ENCODE results near the gene ALG14. TPM values are rescaled to one million over a fixed set of nuclear protein-coding genes. Genes with fewer than 3 reads are reported as not detected.

Gene ALG14
- polyA plus RNA-seq, 1 donor from 2014 or later = 2.6 TPM

DNA sequence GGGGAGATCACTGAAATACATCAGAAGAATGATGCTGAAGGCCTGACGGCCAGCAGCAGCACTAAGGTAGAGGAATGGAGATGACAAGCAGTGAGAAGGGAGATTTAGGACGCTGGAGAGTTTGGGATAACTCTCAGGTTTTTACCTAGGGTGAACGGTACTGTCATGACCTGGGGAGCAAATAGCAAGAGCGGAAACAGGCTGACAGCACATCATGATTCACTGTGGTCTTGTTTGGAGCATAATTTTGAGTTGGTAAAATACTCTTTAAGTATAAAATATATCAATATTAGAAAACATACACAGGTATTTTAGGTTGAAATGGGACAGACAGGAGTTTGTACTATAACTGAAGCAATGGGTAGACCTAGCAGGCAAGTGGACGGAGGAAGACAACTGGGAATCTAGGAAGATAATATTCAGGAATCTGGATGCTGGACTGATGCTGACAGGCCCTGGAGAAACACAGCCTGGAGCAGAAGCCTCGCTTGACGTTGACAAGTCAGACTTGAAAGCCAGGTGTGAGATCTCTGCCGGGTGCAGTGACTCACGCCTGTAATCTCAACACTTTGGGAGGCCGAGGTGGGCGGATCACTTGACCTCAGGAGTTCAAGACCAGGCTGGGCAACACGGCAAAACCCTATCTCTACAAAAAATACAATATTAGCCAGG is 33.3 kb downstream of the ALG14 start:
- H3K27ac ChIP-seq (ENCODE audit: low read length) = no peak overlapping the region
- no peak overlapping the region for H3K4me3 ChIP-seq (ENCODE audit: low read length)
- TF ChIP-seq TAF1 (IDR thresholded peaks at IDR 0.05; ENCODE audit: low read depth) (no peak), EP300 (conservative IDR thresholded peaks at IDR 0.05; ENCODE audit: poor library complexity, severe bottlenecking) (no peak), EZH2 (IDR thresholded peaks at IDR 0.05; ENCODE audit: borderline replicate concordance, insufficient read depth, low read length, poor library complexity, severe bottlenecking) (no peak), SMC3 (conservative IDR thresholded peaks at IDR 0.05; ENCODE audit: poor library complexity) (no peak), POLR2AphosphoS5 (IDR thresholded peaks at IDR 0.05) (no peak), RAD21 (conservative IDR thresholded peaks at IDR 0.05) (no peak), MXI1 (conservative IDR thresholded peaks at IDR 0.05; ENCODE audit: poor library complexity, severe bottlenecking) (no peak)
- TF ChIP-seq, protein P1, sequence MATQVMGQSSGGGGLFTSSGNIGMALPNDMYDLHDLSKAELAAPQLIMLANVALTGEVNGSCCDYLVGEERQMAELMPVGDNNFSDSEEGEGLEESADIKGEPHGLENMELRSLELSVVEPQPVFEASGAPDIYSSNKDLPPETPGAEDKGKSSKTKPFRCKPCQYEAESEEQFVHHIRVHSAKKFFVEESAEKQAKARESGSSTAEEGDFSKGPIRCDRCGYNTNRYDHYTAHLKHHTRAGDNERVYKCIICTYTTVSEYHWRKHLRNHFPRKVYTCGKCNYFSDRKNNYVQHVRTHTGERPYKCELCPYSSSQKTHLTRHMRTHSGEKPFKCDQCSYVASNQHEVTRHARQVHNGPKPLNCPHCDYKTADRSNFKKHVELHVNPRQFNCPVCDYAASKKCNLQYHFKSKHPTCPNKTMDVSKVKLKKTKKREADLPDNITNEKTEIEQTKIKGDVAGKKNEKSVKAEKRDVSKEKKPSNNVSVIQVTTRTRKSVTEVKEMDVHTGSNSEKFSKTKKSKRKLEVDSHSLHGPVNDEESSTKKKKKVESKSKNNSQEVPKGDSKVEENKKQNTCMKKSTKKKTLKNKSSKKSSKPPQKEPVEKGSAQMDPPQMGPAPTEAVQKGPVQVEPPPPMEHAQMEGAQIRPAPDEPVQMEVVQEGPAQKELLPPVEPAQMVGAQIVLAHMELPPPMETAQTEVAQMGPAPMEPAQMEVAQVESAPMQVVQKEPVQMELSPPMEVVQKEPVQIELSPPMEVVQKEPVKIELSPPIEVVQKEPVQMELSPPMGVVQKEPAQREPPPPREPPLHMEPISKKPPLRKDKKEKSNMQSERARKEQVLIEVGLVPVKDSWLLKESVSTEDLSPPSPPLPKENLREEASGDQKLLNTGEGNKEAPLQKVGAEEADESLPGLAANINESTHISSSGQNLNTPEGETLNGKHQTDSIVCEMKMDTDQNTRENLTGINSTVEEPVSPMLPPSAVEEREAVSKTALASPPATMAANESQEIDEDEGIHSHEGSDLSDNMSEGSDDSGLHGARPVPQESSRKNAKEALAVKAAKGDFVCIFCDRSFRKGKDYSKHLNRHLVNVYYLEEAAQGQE (IDR thresholded peaks at IDR 0.05; ENCODE audit: borderline replicate concordance) = no peak
- TF ChIP-seq, protein P2, sequence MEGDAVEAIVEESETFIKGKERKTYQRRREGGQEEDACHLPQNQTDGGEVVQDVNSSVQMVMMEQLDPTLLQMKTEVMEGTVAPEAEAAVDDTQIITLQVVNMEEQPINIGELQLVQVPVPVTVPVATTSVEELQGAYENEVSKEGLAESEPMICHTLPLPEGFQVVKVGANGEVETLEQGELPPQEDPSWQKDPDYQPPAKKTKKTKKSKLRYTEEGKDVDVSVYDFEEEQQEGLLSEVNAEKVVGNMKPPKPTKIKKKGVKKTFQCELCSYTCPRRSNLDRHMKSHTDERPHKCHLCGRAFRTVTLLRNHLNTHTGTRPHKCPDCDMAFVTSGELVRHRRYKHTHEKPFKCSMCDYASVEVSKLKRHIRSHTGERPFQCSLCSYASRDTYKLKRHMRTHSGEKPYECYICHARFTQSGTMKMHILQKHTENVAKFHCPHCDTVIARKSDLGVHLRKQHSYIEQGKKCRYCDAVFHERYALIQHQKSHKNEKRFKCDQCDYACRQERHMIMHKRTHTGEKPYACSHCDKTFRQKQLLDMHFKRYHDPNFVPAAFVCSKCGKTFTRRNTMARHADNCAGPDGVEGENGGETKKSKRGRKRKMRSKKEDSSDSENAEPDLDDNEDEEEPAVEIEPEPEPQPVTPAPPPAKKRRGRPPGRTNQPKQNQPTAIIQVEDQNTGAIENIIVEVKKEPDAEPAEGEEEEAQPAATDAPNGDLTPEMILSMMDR (IDR thresholded peaks at IDR 0.05; ENCODE audit: poor library complexity, severe bottlenecking) = no peak
- H2AFZ ChIP-seq (ENCODE audit: low read depth, low read length) = no peak overlapping the region
- no peaks in the 10 kb centered on the region for H3F3A ChIP-seq (ENCODE audit: insufficient read depth, low read length, poor library complexity, severe bottlenecking)
- no peaks in the 10 kb centered on the region for H3K9me2 ChIP-seq (ENCODE audit: insufficient read depth, low read length)
- no peak overlapping the region for H3K4me2 ChIP-seq (ENCODE audit: low read length)
- no peak overlapping the region for H3K9ac ChIP-seq (ENCODE audit: low read length)
- no peaks in the 10 kb centered on the region for H3K27me3 ChIP-seq (ENCODE audit: insufficient read depth, low read depth, low read length)
- H3K79me2 ChIP-seq (replicated peaks; ENCODE audit: insufficient read depth, low read length) = no peaks in the 10 kb centered on the region
- H3K9me3 ChIP-seq (ENCODE audit: low read length) = no peaks in the 10 kb centered on the region
- H4K20me1 ChIP-seq (ENCODE audit: insufficient read depth) = no peaks in the 10 kb centered on the region
- H3K36me3 ChIP-seq (ENCODE audit: insufficient read depth, low read length) = no peaks in the 10 kb centered on the region

DNA sequence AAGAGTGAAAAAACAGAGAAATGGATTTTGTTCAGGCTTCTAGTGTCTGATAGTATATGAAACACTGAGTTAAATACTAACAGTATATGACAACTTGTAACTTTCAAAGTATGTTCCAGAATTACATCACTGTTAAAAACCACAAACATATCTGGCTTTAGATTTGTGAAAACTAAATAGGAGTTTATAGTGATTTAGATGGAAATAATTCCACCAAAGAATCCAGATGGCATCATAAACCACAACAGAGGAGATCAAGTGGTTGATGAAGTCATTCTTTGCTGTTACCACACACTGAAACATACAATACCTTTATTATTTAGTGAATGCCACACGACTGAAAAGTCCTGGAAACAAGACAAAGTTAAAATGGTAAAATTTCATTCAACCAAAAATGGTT is 37.2 kb downstream of the ALG14 start:
- H4K20me1 ChIP-seq (ENCODE audit: insufficient read depth) = no peaks in the 10 kb centered on the region
- no peak overlapping the region for H3K4me2 ChIP-seq (ENCODE audit: low read length)
- H2AFZ ChIP-seq (ENCODE audit: low read depth, low read length) = no peak overlapping the region
- H3K9me3 ChIP-seq (ENCODE audit: low read length) = no peaks in the 10 kb centered on the region
- H3K36me3 ChIP-seq (ENCODE audit: insufficient read depth, low read length) = no peaks in the 10 kb centered on the region
- no peak overlapping the region for H3K9ac ChIP-seq (ENCODE audit: low read length)
- no peak overlapping the region for H3K27ac ChIP-seq (ENCODE audit: low read length)
- H3K9me2 ChIP-seq (ENCODE audit: insufficient read depth, low read length) = no peaks in the 10 kb centered on the region
- TF ChIP-seq TAF1 (IDR thresholded peaks at IDR 0.05; ENCODE audit: low read depth) (no peak), SMC3 (conservative IDR thresholded peaks at IDR 0.05; ENCODE audit: poor library complexity) (no peak), POLR2AphosphoS5 (IDR thresholded peaks at IDR 0.05) (no peak), EP300 (conservative IDR thresholded peaks at IDR 0.05; ENCODE audit: poor library complexity, severe bottlenecking) (no peak), EZH2 (IDR thresholded peaks at IDR 0.05; ENCODE audit: borderline replicate concordance, insufficient read depth, low read length, poor library complexity, severe bottlenecking) (no peak), MXI1 (conservative IDR thresholded peaks at IDR 0.05; ENCODE audit: poor library complexity, severe bottlenecking) (no peak), RAD21 (conservative IDR thresholded peaks at IDR 0.05) (no peak)
- TF ChIP-seq, protein P2 (IDR thresholded peaks at IDR 0.05; ENCODE audit: poor library complexity, severe bottlenecking) = no peak
- TF ChIP-seq, protein P1 (IDR thresholded peaks at IDR 0.05; ENCODE audit: borderline replicate concordance) = no peak
- H3F3A ChIP-seq (ENCODE audit: insufficient read depth, low read length, poor library complexity, severe bottlenecking) = no peaks in the 10 kb centered on the region
- H3K79me2 ChIP-seq (replicated peaks; ENCODE audit: insufficient read depth, low read length) = no peaks in the 10 kb centered on the region
- H3K27me3 ChIP-seq (ENCODE audit: insufficient read depth, low read depth, low read length) = no peaks in the 10 kb centered on the region
- H3K4me3 ChIP-seq (ENCODE audit: low read length) = no peak overlapping the region

All from neural cell (in vitro differentiated cells).